Stimulated activated CD8-positive, alpha-beta memory T cell treated with anti-CD3 and anti-CD28 coated beads, Interleukin-15, amount 100 ng/mL, for 24 hours (primary cell): ENCODE measurements around the gene C2CD5.
"Not testable (repeated sequence)": the region's sequence is repeated elsewhere in the genome, so short reads cannot be mapped to it uniquely, and the experiment has no call there.

Experiments used
- DNase-seq: peaks from one replicate; pipeline ENCODE4 v3.0.0-alpha.2; 2020; ENCODE audit warnings: low read depth

The C2CD5 gene

GRCh38 chr12:22477166-22477893 lies 67.0 kb downstream of the C2CD5 start:
- DNase-seq = no peak

DNA sequence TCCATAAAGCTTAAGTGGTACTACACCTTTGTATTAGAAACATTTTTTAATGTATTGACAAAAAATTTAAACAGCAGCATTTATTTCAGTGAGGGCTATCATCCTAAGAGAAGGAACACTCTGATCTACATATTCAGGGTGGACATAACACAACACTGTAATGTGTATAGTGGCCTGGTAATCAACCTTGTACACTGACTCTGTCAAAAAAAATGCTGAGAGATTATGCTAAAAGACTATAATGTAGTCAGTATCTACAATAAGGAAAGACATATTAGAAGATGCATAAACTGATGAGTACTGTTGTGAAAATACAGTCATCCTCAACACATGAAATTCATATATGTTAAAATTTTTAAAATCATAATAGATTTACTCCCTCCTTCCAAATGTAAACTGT lies 68.2 kb downstream of the C2CD5 start:
- DNase-seq = no peak

DNA sequence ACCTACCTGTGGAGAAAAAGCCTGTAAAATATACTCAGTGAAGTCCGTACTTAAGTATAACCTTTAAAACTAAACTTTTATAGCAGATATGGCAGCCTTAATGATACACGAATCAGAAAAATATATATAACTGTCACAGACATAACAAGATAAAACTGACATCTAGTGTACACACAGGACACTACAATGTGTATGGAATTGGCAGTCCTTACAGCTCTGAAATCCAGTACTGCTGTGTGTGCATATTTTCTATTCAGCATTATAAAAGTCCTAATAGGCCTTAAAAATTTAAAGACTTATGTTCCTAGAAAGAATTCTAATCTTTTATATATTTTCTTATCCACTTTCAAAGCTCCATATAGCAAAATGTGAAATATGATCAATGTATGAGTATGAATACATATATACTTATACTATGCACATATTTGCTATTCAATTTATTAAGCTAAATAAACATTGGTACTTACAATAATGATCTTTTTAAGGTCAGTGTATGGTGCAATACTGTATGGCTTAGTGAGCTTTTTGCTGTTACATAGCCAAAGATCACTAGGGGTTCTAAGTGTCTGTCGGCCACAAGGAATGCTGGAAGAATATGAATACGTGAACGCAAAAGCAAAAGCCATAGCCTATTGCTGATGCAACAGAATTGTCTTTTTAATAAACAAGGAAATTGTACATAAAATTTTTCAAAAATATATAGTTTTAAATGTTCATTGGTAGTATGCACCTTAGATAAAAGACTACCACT lies 69.2 kb downstream of the C2CD5 start:
- no peak for DNase-seq

DNA sequence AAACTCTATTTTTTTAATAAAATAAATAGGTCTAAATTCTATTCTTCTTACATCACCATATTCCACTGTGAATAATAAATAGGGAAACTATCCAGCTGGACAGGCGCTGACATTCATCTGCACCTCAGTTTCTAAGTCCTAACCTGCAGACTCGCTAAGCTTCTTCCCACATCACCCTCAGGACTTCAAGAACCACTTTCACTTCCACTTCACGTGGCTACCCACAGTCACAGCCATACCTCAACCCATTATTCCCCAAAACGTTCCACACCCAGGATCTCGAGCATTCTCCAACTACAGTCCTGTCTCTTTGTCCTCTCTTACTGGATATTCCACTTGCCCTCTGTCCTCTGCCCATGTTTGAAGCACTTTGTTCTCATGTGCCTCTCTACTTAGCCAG lies 71.1 kb downstream of the C2CD5 start:
- no peak for DNase-seq

GRCh38 chr12:22467190-22467589 lies 77.2 kb downstream of the C2CD5 start:
- DNase-seq = no peak

DNA sequence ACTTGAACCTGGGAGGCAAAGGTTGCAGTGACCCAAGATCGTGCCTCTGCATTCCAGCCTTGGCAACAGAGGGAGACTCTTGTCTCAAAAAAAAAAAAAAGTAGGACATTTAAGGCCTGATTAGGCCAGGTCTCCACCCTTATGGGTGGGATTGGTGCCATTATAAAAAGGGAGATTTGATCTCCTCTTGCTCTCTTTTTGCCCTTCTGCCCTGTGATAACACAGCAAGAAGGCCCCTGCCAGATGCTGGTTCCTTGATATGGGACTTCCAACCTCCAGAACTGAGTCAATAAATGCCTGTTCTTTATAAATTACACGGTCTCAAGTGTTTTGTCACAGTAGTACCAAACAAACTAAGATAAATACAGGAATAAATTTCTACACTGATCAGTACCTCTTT lies 81.0 kb downstream of the C2CD5 start:
- no peak for DNase-seq

GRCh38 chr12:22461786-22462185 lies 82.6 kb downstream of the C2CD5 start:
- DNase-seq = no peak

DNA sequence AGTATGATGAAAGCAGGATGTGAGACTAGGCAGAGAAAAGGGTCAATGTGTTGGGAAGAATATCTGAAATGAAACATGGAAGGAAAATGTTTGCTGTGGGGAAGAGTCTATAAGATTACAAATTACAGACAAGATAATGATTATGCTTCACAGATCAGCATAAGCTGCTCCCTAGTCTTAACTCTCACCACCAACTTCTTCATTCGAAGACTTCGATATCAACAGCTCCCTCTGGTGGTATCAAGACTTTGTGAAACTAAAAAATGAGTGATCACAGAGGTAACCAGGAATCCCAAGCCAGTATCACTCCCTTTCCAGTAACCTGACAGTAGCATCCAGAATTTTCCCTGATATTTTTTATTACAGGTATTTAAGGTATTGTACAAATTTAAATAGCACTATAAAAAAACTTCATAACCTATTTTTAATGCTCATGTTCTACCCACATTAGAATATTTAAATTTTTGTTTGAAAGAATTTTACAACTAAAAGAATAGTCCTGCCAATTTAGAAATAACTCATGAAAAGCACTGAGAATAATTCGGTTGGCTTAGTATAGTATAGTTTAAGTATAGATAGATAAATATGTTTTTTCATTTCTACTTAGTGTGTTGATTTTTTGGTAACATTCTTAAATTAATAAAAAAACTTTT lies 84.4 kb downstream of the C2CD5 start:
- DNase-seq = no peak

- DNase-seq = no peak
Measured at GRCh38 chr12:22458298-22458937, 85.9 kb downstream of the C2CD5 start.

GRCh38 chr12:22457085-22457484 lies 87.3 kb downstream of the C2CD5 start:
- no peak for DNase-seq

GRCh38 chr12:22453511-22453910 lies 90.8 kb downstream of the C2CD5 start:
- DNase-seq = no peak

DNA sequence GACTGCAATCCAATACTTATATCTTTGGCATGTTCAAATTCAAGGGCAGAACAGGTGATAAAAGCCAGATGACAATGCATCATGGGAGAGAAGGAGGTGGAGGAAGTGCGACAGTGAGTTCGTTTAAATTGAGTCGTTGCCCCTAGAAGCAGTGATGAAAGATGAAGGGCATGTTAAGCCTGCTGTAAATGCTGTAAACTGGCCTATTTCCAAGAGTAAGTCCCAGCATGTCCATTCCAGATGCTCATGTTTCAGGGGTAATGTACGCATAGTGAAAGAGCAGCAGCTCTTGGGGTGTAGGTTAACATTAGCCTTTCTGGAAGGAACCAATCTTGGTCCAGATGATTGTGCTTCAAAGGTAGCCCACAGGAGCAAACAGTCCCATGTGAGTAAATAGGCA lies 97.1 kb downstream of the C2CD5 start:
- DNase-seq = no peak

DNA sequence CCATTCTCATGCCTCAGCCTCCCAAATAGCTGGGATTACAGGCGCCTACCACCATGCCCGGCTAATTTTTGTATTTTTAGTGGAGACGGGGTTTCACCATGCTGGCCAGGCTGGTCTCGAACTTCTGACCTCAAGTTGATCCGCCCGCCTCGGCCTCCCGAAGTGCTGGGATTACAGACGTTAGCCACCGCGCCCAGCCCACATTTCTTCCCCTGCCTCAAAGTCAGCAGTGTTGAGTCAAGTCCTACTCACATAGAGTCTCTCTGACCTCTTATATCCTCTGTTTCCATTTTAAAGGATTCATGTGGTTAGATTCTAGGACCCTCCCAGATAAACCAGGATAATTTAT lies 100.1 kb downstream of the C2CD5 start:
- DNase-seq = not testable (repeated sequence)

- DNase-seq = no peak
Measured at GRCh38 chr12:22443379-22444316, 100.7 kb downstream of the C2CD5 start.

DNA sequence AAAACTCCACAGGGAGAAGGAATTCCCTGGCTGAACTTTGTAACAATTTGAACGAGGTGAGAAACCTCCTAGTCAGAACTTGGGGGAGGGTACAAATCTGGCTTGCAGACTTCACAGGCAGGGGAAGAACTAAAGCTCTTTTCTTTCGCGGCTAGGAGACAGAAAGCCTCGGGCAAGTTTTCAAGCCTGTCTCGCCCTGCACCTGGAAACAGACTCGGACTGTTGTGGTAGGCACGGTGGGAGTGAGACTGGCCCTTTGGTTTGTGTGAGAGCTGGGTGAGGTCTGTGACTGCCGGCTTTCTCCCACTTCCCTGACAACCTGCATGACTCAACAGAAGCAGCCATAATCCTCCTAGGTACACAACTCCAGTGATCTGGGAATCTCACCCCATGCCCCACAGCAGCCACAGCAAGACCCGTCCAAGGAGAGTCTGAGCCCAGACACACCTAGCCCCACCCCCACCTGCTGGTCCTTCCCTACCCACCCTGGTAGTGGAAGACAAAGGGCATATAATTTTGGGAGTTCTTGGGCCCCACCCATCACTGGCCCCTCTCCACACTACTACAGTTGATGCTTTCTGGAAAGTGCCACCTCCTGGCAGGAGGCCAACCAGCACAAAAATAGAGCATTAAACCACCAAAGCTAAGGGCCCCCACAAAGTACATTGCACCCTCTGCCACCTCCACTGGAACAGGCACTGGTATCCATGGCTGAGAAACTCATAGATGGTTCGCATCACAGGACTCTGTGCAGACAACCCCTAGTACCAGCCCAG lies 107.1 kb downstream of the C2CD5 start:
- DNase-seq = no peak

DNA sequence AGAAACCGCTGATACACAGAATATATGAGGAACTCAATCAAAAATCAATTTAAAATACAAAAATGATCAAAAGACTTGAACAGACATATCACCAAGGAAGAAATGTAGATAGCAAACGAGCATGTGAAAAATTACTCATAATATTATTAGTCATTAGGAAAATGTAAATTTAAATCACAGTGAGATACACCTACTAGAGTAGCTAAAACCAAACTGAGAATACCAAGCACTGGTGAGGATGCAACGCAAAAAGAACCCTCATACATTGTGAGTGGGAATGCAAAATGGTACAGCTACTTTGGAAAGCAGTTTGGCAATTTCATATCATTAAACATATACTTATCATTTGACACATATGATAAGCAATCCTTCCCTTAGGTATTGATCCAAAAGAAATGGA lies 108.8 kb downstream of the C2CD5 start:
- DNase-seq = no peak

- DNase-seq = no peak
Measured at GRCh38 chr12:22431693-22432251, 112.6 kb downstream of the C2CD5 start.

DNA sequence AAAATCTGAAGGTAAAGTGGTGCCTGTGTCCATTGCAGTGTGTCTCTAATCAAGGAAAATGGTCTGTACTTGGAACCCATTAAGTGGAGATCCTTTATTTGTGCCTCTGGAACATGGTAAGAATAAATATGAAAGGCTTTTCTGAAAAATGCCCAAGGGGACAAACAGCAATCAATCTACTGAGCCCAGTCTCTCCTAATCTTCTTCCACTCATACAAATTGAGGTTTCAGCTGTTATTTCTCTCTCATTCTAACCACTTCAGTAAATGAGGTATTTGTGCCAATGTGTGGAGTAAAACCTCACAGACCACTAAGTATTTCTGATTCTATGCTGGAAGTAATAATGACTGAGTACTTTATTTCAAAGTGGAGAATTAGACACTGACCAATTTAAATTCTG lies 127.5 kb downstream of the C2CD5 start:
- DNase-seq = no peak

DNA sequence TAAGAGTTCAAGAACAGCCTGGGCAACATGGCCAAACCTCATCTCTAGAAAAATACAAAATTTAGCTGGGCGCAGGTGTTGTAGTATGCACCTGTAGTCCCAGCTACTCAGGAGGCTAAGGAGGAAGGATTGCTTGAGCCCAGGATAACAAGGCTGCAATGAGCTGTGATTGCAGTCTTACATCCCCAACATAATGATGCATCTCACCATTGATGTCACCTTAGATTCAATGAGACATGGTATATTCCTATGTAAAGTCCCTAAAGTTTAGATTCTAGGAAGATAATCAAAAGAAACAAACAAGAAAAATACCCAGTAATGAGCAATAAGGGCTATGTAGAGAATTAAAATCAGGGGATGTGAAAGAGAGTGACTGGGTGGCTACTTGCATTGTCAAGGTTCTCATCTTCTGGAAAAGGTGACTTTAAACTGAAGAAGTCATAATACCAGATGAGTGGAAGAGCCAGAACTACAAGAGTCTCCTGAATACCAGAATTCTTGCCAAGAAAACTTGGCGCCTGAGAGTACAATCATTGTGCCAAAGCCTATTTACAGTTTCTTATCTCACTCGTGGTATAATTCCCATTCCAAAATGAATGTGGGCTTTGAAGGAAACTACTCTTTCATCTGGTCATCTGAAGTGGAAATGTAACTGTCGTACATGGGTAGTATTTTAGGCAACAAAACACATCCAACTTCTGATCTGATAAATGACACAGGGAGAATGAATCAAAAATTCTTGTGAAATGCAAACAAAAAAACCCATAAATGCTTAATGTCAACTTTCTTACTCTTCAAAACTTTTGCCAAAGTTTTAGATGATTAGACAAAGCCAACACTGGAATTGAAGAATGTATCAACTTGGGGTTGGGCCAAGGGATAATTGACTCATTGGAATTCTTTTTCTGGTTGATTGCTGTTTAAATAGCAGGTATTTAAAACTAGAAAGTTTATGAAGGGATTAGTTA lies 128.7 kb downstream of the C2CD5 start:
- no peak for DNase-seq
